NB4 (cell line): ENCODE results near the gene HELQ.

Experiments used
- DNase-seq: peaks from one replicate; pipeline ENCODE4 v3.0.0; 2010; ENCODE audit warnings: low read depth
- H3K4me3 ChIP-seq: one replicate; pipeline ENCODE4 v1.5.1; 2011; ENCODE audit warnings: mild to moderate bottlenecking, low read depth, low read length, moderate library complexity
- CTCF ChIP-seq: IDR thresholded peaks from one replicate; pipeline ENCODE4 v1.5.1; 2012; ENCODE audit warnings: low read depth, low read length
- MAX ChIP-seq: IDR thresholded peaks from 2 replicates; pipeline ENCODE4 v1.6.1; 2011; ENCODE audit warnings: low read depth, low read length
- MYC ChIP-seq: IDR thresholded peaks from 2 replicates; pipeline ENCODE4 v1.6.1; 2011; ENCODE audit warnings: low read depth, low read length
- POLR2A ChIP-seq: IDR thresholded peaks from 2 replicates; pipeline ENCODE4 v1.6.1; 2011; ENCODE audit warnings: mild to moderate bottlenecking; ENCODE audit not compliant: insufficient read length; ENCODE audit errors: extremely low read depth

Gene HELQ

GRCh38 chr4:83490876-83491450, 35.3 kb upstream of the HELQ start:
- TF ChIP-seq CTCF (peak; percentile 78), MAX (no peak)

GRCh38 chr4:83489711-83490326, 34.2 kb upstream of the HELQ start:
- no peak for TF ChIP-seq MYC
- TF ChIP-seq CTCF: no peak
- no peak for TF ChIP-seq POLR2A
- no peak for TF ChIP-seq MAX
- peak; percentile 13 for DNase-seq
- no peak overlapping the region for H3K4me3 ChIP-seq

More at GRCh38 chr4:83490876-83491450, 35.3 kb upstream of the HELQ start:
- peak; percentile 53 for DNase-seq
- no peak overlapping the region for H3K4me3 ChIP-seq

DNA sequence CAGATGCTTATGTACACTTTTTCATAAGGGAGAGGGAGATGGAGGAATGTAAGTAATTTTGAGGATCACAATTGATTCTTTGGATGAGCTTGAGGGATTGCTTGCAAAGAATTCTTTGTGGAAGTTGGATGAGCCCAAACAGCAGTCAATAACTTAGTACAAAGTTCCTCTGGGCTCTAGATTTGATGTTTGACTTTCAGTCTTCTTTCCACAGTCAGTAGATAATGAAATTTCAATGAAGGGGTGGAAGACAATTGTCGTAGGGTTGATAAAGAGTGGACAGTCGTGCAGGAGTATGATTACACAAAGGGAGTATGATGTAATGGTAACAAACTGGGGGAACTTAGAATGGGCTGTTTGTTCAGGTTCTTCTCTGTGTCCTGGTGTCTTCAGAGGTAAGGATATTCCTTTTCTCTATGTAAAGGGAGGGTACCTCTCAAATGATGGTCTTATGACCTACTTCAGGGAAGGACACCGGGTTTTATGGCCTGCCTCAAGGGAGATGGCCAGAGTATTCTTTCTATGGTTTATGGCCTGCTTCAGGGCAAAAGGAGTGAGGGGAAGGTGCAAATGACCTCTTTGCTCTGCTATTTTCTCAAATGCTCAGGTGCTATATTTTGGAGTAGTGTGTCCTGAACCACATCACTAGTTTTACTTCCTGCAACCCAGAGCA, 31.0 kb upstream of the HELQ start:
- TF ChIP-seq POLR2A (no peak), MYC (no peak), CTCF (no peak), MAX (no peak)
- no peak for DNase-seq
- H3K4me3 ChIP-seq: no peak overlapping the region

GRCh38 chr4:83484500-83485461, 29.2 kb upstream of the HELQ start, which contains the start of gene ABRAXAS1:
Gene ABRAXAS1, minus strand, starts transcription at chr4:83485100. Its CDS starts 28 bp downstream, at chr4:83485072.
- H3K4me3 ChIP-seq: peak within 1 kb of the TSS; percentile 75
- peak; percentile 96 for DNase-seq

More at GRCh38 chr4:83484500-83485461, 29.2 kb upstream of the HELQ start, which contains the start of gene ABRAXAS1:
- TF ChIP-seq CTCF (no peak), MYC (peak; percentile 13), MAX (peak; percentile 78), POLR2A (peak; percentile 73)
